Sigmoid colon (tissue), 7 donors: ENCODE measurements around the gene PTPRQ. TPM values are rescaled to one million over a fixed set of nuclear protein-coding genes. Genes with fewer than 3 reads are reported as not detected.

Experiments
- DNase-seq: peaks from one replicate; pipeline ENCODE4 v3.0.0-alpha.2; 2019
- H3K27ac ChIP-seq, 4 donors: fragments of 200-600 bp; sonication (generic); one replicate each; pipeline ENCODE4 v1.5.1; 2016 to 2019; ENCODE audit warnings: mild to moderate bottlenecking in 1 of 4
- H3K27me3 ChIP-seq, 3 donors: fragments of 200-600 bp; sonication (generic); one replicate each; pipeline ENCODE4 v1.5.1; 2019; ENCODE audit warnings: mild to moderate bottlenecking in 1 of 3
- H3K36me3 ChIP-seq, 4 donors: fragments of 200-600 bp; sonication (generic); one replicate each; pipeline ENCODE4 v1.5.1; 2016 to 2019
- H3K4me1 ChIP-seq, 4 donors: fragments of 200-600 bp; sonication (generic); one replicate each; pipeline ENCODE4 v1.5.1; 2017 to 2019
- H3K4me3 ChIP-seq, 4 donors: fragments of 200-600 bp; sonication (generic); one replicate each; pipeline ENCODE4 v1.5.1; 2017 to 2019; ENCODE audit warnings: mild to moderate bottlenecking in 2 of 4, moderate library complexity in 1 of 4
- H3K9me3 ChIP-seq, 4 donors: fragments of 200-600 bp in 3 of 4; sonication (generic) in 3 of 4; one replicate each; pipeline versions ENCODE4 v1.5.1 to v1.6.1; 2013 to 2019
- CTCF ChIP-seq, 4 experiments: fragments of 450-650 bp in 3 of 4; fragments of 200-600 bp in 1 of 4; IDR thresholded peaks; one replicate each; pipeline ENCODE4 v1.5.1; 2016 to 2019; ENCODE audit warnings: antibody characterized with exemption in 4 of 4, mild to moderate bottlenecking in 3 of 4, moderate library complexity in 2 of 4
- EP300 ChIP-seq, 4 donors: sonication (generic); formaldehyde crosslinking; IDR thresholded peaks; one replicate each; pipeline ENCODE4 v1.6.1; 2017; ENCODE audit warnings: antibody characterized with exemption in 4 of 4
- POLR2A ChIP-seq, 2 donors: fragments of 450-650 bp; IDR thresholded peaks; one replicate each; pipeline ENCODE4 v1.6.1; 2016; ENCODE audit warnings: antibody characterized with exemption in 2 of 2, mild to moderate bottlenecking in 2 of 2, moderate library complexity in 2 of 2
- POLR2AphosphoS5 ChIP-seq, 4 donors: sonication (generic); formaldehyde crosslinking; IDR thresholded peaks; one replicate each; pipeline ENCODE4 v1.6.1; 2017; ENCODE audit warnings: antibody characterized with exemption in 4 of 4
- WGBS, 2 donors: extraction: QIAGEN DNeasy Blood & Tissue Kit; methylation state at CpG; one replicate each; pipeline ENCODE4 v1.1.7; 2013; 5-methylcytosine and 5-hydroxymethylcytosine counted together
- intact Hi-C: fragments of 100-400 bp; cut with DNase I; formaldehyde crosslinking; loops from one replicate; pipeline ENCODE4 v1.15.1; 2023
- polyA plus RNA-seq, 3 donors: library from polyadenylated mRNA; stranded (reverse); fragments of 200-250 nt; gene quantifications; one replicate each; pipeline ENCODE4 v1.2.3, GENCODE V29; 2013
- total RNA-seq, 4 donors: library from RNA; depleted of rRNA; stranded (reverse); fragments of >200 nt; gene quantifications; one replicate each; pipeline ENCODE4 v1.1.0, GENCODE V29; 2016
- donor health status: healthy with polysubstance abuse.
- donor health status: Bipolar disorder and iron deficiency.
- donor health status: healthy.

PTPRQ gene
- total and polyA plus RNA-seq, 7 donors, result 0.33 to 1.9 (median 0.59) TPM; not detected in 3

- no peak overlapping the region for H3K4me3 ChIP-seq
- H3K36me3 ChIP-seq, result no peaks in the 10 kb centered on the region
- intact Hi-C loops, result no loop called here
- DNase-seq, result no peak
- H3K9me3 ChIP-seq, result no peaks in the 10 kb centered on the region
- H3K27me3 ChIP-seq, result peaks cover 0 to 3% (median under 1%) of the 10 kb centered on the region in 3 donors
- H3K4me1 ChIP-seq, result no peaks in the 10 kb centered on the region
- TF ChIP-seq CTCF (IDR thresholded peaks at IDR 0.05), result no peak
- no peak for TF ChIP-seq POLR2A (IDR thresholded peaks at IDR 0.05)
- no peak for TF ChIP-seq EP300 (IDR thresholded peaks at IDR 0.05)
- no peak overlapping the region for H3K27ac ChIP-seq
Observed at GRCh38 chr12:80406253-80406652, 37.8 kb upstream of the PTPRQ start.

DNA sequence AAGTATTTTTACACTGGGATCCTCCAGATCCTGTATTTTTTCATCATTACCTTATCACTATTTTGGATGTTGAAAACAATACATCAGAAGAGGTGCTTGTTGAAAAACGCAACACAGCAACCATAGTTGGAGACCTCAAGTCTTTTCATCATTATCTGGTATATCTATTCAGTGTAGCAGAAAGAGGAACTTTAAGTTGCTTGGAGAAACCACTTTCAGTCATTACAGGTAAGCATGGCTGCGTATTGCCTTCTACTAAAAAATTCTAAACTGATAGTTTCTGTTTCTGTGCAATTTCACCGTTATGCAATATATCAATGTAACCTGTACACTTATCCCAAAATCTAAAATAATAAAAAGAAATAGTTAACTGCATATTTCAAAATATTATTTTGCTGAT is 32.2 kb upstream of the PTPRQ start:
- TF ChIP-seq CTCF (IDR thresholded peaks at IDR 0.05), result no peak
- no peak for TF ChIP-seq EP300 (IDR thresholded peaks at IDR 0.05)
- TF ChIP-seq POLR2AphosphoS5 (IDR thresholded peaks at IDR 0.05), result no peak
- no peak for TF ChIP-seq POLR2A (IDR thresholded peaks at IDR 0.05)
- H3K27me3 ChIP-seq, result no peaks in the 10 kb centered on the region
- no peak overlapping the region for H3K4me3 ChIP-seq
- DNase-seq, result no peak
- no peak overlapping the region for H3K27ac ChIP-seq
- no peaks in the 10 kb centered on the region for H3K9me3 ChIP-seq
- no peaks in the 10 kb centered on the region for H3K4me1 ChIP-seq
- 43% methylated on average over 3 of the region's 3 CpGs for WGBS, 2 donors
- intact Hi-C loops, result loop anchor here (10.0 kb wide), 3 partner anchors 353 to 1943 kb away; partner anchors contain the start of genes CCDC59 and METTL25
- no peaks in the 10 kb centered on the region for H3K36me3 ChIP-seq

GRCh38 chr12:80412343-80412953 is 31.6 kb upstream of the PTPRQ start:
- 2 to 5% methylated on average over 3 of the region's 3 CpGs for WGBS, 2 donors
- Histone ChIP-seq H3K9me3 (no peaks in the 10 kb centered on the region), H3K4me1 (no peaks in the 10 kb centered on the region), H3K27me3 (no peaks in the 10 kb centered on the region), H3K27ac (no peak overlapping the region), H3K36me3 (no peaks in the 10 kb centered on the region), H3K4me3 (no peak overlapping the region)
- DNase-seq, result no peak
- TF ChIP-seq POLR2A (IDR thresholded peaks at IDR 0.05) (no peak), POLR2AphosphoS5 (IDR thresholded peaks at IDR 0.05) (no peak), EP300 (IDR thresholded peaks at IDR 0.05) (no peak), CTCF (IDR thresholded peaks at IDR 0.05) (peak; percentile 11 to 82 (median 42))
- intact Hi-C loops, result loop anchor here (10.0 kb wide), 3 partner anchors 352 to 1942 kb away; partner anchors contain the start of genes CCDC59 and METTL25

DNA sequence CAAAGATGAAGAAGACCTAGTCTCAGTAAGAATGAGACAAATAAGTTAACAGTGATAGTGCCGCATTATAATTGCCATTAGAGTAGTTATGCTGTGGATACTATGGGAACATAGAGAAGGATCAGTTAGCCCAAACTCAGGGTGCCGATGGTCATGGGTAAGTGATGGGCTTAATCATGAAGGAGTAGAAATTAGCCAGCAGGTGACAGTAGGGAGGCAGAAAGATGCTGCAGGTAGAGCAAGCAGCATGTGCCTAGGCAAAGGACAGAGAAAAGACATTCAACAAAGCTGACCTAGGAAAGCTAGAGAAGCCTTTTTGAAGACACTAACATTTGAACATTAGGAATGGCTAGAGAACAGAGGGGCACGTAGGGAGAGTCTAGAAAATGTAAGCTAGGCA is 30.6 kb upstream of the PTPRQ start:
- intact Hi-C loops, result loop anchor here (10.0 kb wide), 3 partner anchors 351 to 1941 kb away; partner anchors contain the start of genes CCDC59 and METTL25
- no peaks in the 10 kb centered on the region for H3K36me3 ChIP-seq
- DNase-seq, result no peak
- H3K4me3 ChIP-seq, result no peak overlapping the region
- H3K9me3 ChIP-seq, result no peaks in the 10 kb centered on the region
- no peaks in the 10 kb centered on the region for H3K4me1 ChIP-seq
- 63 to 84% methylated on average over 3 of the region's 3 CpGs for WGBS, 2 donors
- no peak overlapping the region for H3K27ac ChIP-seq
- no peak for TF ChIP-seq EP300 (IDR thresholded peaks at IDR 0.05)
- TF ChIP-seq POLR2AphosphoS5 (IDR thresholded peaks at IDR 0.05), result no peak
- no peak for TF ChIP-seq CTCF (IDR thresholded peaks at IDR 0.05)
- no peak for TF ChIP-seq POLR2A (IDR thresholded peaks at IDR 0.05)
- no peaks in the 10 kb centered on the region for H3K27me3 ChIP-seq

- Histone ChIP-seq H3K27me3 (no peaks in the 10 kb centered on the region), H3K4me1 (peaks cover 0 to 15% (median 9%) of the 10 kb centered on the region in 4 donors), H3K4me3 (no peak overlapping the region), H3K9me3 (no peaks in the 10 kb centered on the region), H3K36me3 (no peaks in the 10 kb centered on the region), H3K27ac (no peak overlapping the region)
- 52 to 77% methylated on average over 1 of the region's 1 CpG for WGBS, 2 donors
- no peak for TF ChIP-seq POLR2AphosphoS5 (IDR thresholded peaks at IDR 0.05)
- no peak for TF ChIP-seq EP300 (IDR thresholded peaks at IDR 0.05)
- TF ChIP-seq CTCF (IDR thresholded peaks at IDR 0.05), result no peak
- TF ChIP-seq POLR2A (IDR thresholded peaks at IDR 0.05), result no peak
- DNase-seq, result no peak
- intact Hi-C loops, result loop anchor here (10.0 kb wide), 3 partner anchors 349 to 1939 kb away; partner anchors contain the start of genes CCDC59 and METTL25
Observed at GRCh38 chr12:80415466-80415865, 28.6 kb upstream of the PTPRQ start.
